A549 (cell line): Measurements from ENCODE around the gene SNTB2.

Experiments used
- HOXA7 ChIP-seq: fragments of 250-450 bp; sonication (Bioruptor Pico); IDR thresholded peaks from 2 replicates; pipeline ENCODE4 v1.5.0; 2020; ENCODE audit warnings: mild to moderate bottlenecking, moderate library complexity
- POLR2A ChIP-seq: IDR thresholded peaks from 2 replicates; pipeline ENCODE4 v1.6.1; 2012; ENCODE audit warnings: mild to moderate bottlenecking, low read length
- TP53 ChIP-seq: fragments of 250-450 bp; sonication (Bioruptor Pico); IDR thresholded peaks from 2 replicates; pipeline ENCODE4 v1.5.0; 2021; ENCODE audit warnings: mild to moderate bottlenecking, moderate library complexity
- ZFP36 ChIP-seq: fragments of 450-650 bp; IDR thresholded peaks from 2 replicates; pipeline ENCODE4 v1.6.1; 2014; ENCODE audit warnings: borderline replicate concordance; ENCODE audit not compliant: partially characterized antibody
- TF ChIP-seq, protein P1 (sequence below): fragments of 450-650 bp; IDR thresholded peaks from 2 replicates; pipeline ENCODE4 v1.6.1; 2014; ENCODE audit warnings: antibody characterized with exemption
- TF ChIP-seq, protein P2 (sequence below): fragments of >200 bp; sonication (Bioruptor Twin); formaldehyde crosslinking; IDR thresholded peaks from 3 replicates; pipeline ENCODE4 v1.5.1; 2016

DNA sequence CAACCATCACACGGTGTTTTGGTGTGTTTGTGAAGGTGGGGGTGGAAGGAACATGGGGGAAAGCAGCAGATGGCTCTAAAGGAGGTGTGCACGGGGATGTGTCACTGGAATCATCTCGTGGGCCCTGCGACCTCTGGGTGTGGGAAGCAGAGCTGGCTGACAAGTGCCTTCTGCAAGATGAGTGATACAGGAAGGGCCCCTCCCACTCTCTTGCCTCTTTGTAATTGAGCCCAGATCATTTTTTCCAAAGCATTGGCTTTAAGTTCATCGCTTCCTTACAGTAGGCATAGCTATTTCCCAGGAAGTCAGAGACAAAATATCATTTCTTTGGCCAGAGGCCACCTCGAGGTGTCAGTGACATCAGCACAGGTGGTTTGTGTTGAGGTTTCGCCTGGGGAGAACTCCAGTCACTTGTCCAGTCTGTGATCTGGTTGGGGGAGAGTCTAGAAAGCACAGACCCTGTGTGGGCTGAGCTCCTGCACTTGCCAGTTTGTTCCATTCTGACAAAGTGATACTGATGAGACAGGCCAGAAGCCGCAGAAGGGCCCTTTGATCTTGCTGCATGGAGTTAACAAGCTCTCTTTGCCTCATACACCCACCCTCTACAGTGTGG lies 20.6 kb upstream of the SNTB2 start:
- TF ChIP-seq, protein P1, sequence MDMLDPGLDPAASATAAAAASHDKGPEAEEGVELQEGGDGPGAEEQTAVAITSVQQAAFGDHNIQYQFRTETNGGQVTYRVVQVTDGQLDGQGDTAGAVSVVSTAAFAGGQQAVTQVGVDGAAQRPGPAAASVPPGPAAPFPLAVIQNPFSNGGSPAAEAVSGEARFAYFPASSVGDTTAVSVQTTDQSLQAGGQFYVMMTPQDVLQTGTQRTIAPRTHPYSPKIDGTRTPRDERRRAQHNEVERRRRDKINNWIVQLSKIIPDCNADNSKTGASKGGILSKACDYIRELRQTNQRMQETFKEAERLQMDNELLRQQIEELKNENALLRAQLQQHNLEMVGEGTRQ: no peak
- TF ChIP-seq, protein P2, sequence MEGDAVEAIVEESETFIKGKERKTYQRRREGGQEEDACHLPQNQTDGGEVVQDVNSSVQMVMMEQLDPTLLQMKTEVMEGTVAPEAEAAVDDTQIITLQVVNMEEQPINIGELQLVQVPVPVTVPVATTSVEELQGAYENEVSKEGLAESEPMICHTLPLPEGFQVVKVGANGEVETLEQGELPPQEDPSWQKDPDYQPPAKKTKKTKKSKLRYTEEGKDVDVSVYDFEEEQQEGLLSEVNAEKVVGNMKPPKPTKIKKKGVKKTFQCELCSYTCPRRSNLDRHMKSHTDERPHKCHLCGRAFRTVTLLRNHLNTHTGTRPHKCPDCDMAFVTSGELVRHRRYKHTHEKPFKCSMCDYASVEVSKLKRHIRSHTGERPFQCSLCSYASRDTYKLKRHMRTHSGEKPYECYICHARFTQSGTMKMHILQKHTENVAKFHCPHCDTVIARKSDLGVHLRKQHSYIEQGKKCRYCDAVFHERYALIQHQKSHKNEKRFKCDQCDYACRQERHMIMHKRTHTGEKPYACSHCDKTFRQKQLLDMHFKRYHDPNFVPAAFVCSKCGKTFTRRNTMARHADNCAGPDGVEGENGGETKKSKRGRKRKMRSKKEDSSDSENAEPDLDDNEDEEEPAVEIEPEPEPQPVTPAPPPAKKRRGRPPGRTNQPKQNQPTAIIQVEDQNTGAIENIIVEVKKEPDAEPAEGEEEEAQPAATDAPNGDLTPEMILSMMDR: no peak
- TF ChIP-seq HOXA7 (CRISPR knock-in tag) (no peak), POLR2A (no peak), TP53 (CRISPR knock-in tag) (no peak), ZFP36 (no peak)
